ENCODE data around the gene QRFP.
"Not testable (repeated sequence)": the region's sequence is repeated elsewhere in the genome, so short reads cannot be mapped to it uniquely, and the experiment has no call there.

The QRFP gene

GRCh38 chr9:130848514-130848913 is 48.1 kb downstream of the QRFP start:
- not testable (repeated sequence) for DNase-seq (ENCODE audit: low spot score)

GRCh38 chr9:130847306-130848217 is 49.0 kb downstream of the QRFP start:
- peak; percentile 90 for DNase-seq (ENCODE audit: low spot score)

DNA sequence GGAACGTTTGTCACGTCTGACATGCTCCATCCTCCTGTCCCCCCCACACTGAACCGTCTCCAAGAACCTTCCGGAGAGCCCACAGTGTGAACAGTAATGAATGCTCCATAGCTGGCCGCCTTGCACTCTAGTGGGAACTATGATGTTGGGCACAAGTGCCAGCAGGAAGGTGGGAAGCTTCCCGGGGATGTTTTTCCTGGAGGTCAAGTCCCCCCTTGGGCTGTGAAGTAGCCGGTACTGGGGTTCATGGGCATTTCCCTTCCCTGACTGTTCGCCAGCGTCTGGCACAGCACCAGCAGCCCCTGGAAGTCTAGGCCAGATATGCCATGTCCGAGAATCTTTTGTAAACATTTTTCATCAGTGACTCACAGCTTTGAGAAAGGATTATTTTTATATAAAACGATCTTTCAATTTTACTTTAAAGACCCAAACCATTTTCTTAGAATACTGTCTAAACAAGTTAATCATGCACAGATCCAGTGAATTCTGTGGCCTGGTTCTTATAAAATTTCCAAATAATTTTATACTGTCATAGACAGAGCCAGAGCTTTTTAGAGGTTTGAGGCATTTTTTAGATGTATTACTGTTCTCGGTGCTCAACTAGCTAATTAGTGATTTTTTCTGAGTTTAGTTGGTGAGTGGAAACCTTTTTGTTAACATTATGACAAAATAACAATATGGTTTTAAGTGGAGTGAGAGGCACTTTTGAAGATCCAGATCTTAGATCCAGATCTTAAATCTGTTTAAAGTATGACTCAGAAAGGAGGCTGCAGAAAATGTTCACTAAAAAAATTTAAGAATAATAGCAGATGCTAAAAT is 49.9 kb downstream of the QRFP start:
- DNase-seq (ENCODE audit: low spot score): peak; percentile 47

DNA sequence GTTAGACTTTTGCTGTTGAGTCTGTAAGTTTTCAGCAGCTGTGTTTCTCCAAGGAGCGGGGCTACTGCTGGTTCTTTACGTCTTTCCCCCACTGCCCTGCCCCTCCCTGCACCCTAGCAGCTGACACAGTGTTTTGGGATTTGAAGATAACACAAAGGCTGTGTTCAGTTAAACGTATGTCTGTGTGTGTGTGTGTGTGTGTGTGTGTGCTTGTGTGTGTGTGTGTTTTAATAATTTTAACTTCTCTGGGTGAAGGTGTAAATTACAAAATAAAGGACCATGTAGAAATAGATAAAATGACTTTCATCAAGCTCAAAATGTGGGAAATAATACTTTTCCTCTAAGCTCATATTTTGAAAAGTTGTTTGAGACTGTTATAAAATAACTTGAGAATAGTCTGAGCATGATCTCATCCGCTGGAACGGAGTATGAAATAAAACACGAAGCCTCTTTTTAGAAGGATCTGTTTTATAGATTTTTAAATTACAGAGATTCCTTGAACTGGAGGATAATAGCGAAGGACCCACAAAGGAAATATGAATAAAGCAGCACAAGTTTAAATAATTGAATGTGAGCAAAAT is 50.6 kb downstream of the QRFP start:
- DNase-seq (ENCODE audit: low spot score): peak; percentile 48

- DNase-seq (ENCODE audit: low spot score): no peak
These were observed 51.4 kb downstream of the QRFP start for GRCh38 chr9:130845254-130845653.

- no peak for DNase-seq (ENCODE audit: low spot score)
These were observed 52.6 kb downstream of the QRFP start for GRCh38 chr9:130844044-130844451.

GRCh38 chr9:130843049-130843908 is 53.3 kb downstream of the QRFP start:
- DNase-seq (ENCODE audit: low spot score): no peak

Measured in GM03348 (cell line).